ENCODE measurements around the gene IL6ST.

Gene IL6ST

DNA sequence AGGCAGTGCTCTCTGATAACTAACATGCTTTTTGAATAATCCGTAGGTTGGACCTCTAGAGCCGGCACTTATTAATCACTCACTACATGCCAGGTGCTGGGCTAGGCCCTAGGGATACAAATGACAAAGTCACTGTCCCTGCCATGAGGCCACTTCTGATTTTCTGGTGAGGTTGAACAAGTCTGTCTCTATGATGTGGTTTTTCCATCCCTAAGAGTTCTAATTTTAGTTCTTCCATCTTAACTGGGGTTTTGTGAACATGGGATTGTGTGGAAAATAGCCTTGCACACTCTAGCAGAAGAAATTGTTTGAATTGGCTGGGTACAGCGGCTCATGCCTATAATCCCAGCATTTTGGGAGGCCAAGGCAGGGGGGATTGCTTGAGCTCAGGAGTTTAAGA is 79.0 kb downstream of the IL6ST start:
- Histone ChIP-seq H2AFZ (ENCODE audit: low read depth) (no peak overlapping the region), H3K4me3 (IDR thresholded peaks at IDR 0.05; ENCODE audit: insufficient read depth, low read depth, low read length) (no peak overlapping the region), H3K27me3 (ENCODE audit: insufficient read depth, low read depth) (no peaks in the 10 kb centered on the region), H3K27ac (no peak overlapping the region), H3K79me2 (ENCODE audit: insufficient read depth, low read depth) (no peaks in the 10 kb centered on the region), H3K36me3 (ENCODE audit: insufficient read depth) (no peaks in the 10 kb centered on the region), H3K9ac (no peak overlapping the region), H4K20me1 (ENCODE audit: insufficient read depth) (no peaks in the 10 kb centered on the region), H3K4me1 (ENCODE audit: low read depth, poor library complexity, severe bottlenecking) (peaks cover 7% of the 10 kb centered on the region), H3K4me2 (no peak overlapping the region)
- TF ChIP-seq, protein P1, sequence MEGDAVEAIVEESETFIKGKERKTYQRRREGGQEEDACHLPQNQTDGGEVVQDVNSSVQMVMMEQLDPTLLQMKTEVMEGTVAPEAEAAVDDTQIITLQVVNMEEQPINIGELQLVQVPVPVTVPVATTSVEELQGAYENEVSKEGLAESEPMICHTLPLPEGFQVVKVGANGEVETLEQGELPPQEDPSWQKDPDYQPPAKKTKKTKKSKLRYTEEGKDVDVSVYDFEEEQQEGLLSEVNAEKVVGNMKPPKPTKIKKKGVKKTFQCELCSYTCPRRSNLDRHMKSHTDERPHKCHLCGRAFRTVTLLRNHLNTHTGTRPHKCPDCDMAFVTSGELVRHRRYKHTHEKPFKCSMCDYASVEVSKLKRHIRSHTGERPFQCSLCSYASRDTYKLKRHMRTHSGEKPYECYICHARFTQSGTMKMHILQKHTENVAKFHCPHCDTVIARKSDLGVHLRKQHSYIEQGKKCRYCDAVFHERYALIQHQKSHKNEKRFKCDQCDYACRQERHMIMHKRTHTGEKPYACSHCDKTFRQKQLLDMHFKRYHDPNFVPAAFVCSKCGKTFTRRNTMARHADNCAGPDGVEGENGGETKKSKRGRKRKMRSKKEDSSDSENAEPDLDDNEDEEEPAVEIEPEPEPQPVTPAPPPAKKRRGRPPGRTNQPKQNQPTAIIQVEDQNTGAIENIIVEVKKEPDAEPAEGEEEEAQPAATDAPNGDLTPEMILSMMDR (conservative IDR thresholded peaks at IDR 0.05; ENCODE audit: low read depth, low read length) = no peak

DNA sequence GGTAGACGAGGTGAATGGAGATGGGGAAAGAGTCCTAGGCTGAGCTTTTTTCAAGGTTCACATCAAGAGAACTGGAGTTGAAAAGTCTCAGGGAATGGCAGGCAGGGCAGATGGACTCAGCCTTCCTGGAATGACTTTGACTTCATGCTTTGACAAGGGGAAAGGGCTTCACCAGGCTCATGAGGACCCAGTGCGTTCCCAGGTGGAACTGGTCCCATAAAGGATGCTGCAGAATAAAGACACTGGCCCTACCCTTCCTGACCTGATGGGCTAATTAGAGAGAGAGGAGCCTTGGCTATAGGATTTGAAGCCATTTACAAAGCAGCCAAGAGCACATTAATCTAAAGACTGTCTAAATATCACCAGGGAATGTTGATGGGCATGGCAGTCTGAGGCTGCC is 79.8 kb downstream of the IL6ST start:
- no peaks in the 10 kb centered on the region for H3K27me3 ChIP-seq (ENCODE audit: insufficient read depth, low read depth)
- no peaks in the 10 kb centered on the region for H3K36me3 ChIP-seq (ENCODE audit: insufficient read depth)
- TF ChIP-seq, protein P1 (conservative IDR thresholded peaks at IDR 0.05; ENCODE audit: low read depth, low read length) = no peak
- H3K4me2 ChIP-seq = no peak overlapping the region
- H4K20me1 ChIP-seq (ENCODE audit: insufficient read depth) = no peaks in the 10 kb centered on the region
- no peak overlapping the region for H3K4me3 ChIP-seq (IDR thresholded peaks at IDR 0.05; ENCODE audit: insufficient read depth, low read depth, low read length)
- H2AFZ ChIP-seq (ENCODE audit: low read depth) = no peak overlapping the region
- no peak overlapping the region for H3K27ac ChIP-seq
- peaks cover 7% of the 10 kb centered on the region for H3K4me1 ChIP-seq (ENCODE audit: low read depth, poor library complexity, severe bottlenecking)
- no peaks in the 10 kb centered on the region for H3K79me2 ChIP-seq (ENCODE audit: insufficient read depth, low read depth)
- H3K9ac ChIP-seq = no peak overlapping the region

DNA sequence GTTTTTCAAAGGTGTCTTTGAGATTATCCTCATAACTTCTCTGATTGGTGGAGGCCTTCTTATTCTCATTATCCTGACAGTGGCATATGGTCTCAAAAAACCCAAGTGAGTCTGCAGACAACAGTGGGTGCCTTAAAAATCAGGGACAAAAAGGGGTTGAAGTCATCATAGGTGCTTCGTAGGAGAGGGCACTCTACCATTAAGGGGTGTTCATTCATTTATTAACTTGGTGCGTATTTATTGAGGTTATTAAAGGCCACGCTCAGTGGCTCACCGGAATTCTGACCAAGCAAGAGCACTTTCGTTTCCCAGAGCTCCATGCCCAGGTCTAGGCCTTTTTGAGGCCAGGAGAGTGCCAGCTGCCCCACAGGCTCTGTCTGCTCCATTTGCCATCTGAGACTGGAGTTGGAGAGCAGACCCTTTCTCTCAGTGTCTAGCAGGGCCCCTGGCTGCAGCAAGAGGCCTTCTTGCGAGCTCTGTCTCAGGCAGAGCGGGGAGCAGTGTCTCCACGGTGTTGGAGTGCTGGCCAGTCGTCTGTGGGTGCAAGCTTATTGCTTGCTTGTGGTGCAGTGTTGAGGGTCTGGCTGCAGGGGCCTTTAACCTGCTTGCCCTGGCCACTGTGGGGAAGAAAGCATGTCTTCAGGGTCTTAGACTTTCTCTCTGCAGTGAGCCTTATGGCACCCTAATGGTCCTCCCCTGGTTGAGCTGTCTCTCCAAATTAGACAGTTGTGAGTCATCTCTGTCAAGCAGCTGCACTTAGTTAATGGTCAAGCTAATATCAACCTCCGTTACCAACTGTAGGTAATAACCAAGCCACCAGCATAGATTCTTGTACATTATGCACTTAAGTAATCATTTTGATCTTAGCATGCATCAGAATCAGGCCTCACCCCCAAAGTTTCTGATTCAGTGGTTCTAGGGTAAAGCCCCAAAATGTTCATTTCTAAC is 81.0 kb downstream of the IL6ST start:
- Histone ChIP-seq H3K4me2 (no peak overlapping the region), H2AFZ (ENCODE audit: low read depth) (no peak overlapping the region), H3K27ac (no peak overlapping the region), H3K4me3 (IDR thresholded peaks at IDR 0.05; ENCODE audit: insufficient read depth, low read depth, low read length) (no peak overlapping the region), H3K9ac (no peak overlapping the region), H3K4me1 (ENCODE audit: low read depth, poor library complexity, severe bottlenecking) (peaks cover 7% of the 10 kb centered on the region), H3K36me3 (ENCODE audit: insufficient read depth) (no peaks in the 10 kb centered on the region), H4K20me1 (ENCODE audit: insufficient read depth) (no peaks in the 10 kb centered on the region), H3K27me3 (ENCODE audit: insufficient read depth, low read depth) (no peaks in the 10 kb centered on the region), H3K79me2 (ENCODE audit: insufficient read depth, low read depth) (no peaks in the 10 kb centered on the region)
- TF ChIP-seq, protein P1 (conservative IDR thresholded peaks at IDR 0.05; ENCODE audit: low read depth, low read length) = no peak

DNA sequence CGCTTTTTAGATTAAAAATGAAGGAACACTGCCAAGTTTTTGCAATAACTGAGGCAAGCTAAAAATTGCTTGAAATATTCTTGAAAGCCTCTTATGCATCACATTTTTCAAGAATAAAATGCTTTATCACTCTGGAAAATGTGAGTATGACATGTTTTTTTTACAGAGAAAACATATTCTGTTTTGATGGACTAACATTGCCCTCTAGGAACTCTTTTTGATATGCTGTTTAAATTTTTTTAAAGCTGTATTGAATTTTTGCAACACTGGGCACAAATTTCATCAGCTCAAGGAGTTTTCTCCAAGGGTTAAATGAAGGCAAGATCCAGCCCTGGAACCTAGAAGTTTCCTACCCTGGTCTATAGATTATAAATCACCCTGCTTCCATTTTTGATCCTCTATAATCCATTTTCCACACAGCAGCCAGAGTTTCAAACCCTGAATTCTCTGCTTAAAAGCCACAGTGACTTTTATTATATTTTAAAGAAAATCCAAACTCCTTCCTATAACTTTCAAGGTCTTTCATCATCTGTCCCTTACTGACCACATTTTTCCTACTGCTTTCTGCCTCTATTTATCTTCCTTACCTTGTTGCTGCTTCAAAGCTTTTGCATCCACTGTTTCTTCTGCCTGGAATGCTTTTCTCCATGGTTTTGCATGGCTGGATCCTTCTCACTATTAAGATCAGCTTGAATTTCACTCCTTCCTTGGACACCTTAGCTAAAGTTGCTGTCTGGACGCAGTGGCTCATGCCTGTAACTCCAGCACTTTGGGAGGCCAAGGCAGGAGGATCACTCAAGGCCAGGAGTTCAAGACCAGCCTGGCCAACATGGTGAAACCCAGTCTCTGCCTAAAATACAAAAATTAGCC is 82.7 kb downstream of the IL6ST start:
- TF ChIP-seq, protein P1 (conservative IDR thresholded peaks at IDR 0.05; ENCODE audit: low read depth, low read length) = no peak
- H3K4me3 ChIP-seq (IDR thresholded peaks at IDR 0.05; ENCODE audit: insufficient read depth, low read depth, low read length) = no peak overlapping the region
- H3K79me2 ChIP-seq (ENCODE audit: insufficient read depth, low read depth) = no peaks in the 10 kb centered on the region
- peaks cover 7% of the 10 kb centered on the region for H3K4me1 ChIP-seq (ENCODE audit: low read depth, poor library complexity, severe bottlenecking)
- no peak overlapping the region for H3K4me2 ChIP-seq
- no peaks in the 10 kb centered on the region for H4K20me1 ChIP-seq (ENCODE audit: insufficient read depth)
- no peaks in the 10 kb centered on the region for H3K36me3 ChIP-seq (ENCODE audit: insufficient read depth)
- H3K27ac ChIP-seq = no peak overlapping the region
- no peaks in the 10 kb centered on the region for H3K27me3 ChIP-seq (ENCODE audit: insufficient read depth, low read depth)
- H2AFZ ChIP-seq (ENCODE audit: low read depth) = no peak overlapping the region
- no peak overlapping the region for H3K9ac ChIP-seq

Measured in KMS-11 (cell line).